Measurements from ENCODE around the gene CREB3L4. TPM values are rescaled to one million over a fixed set of nuclear protein-coding genes. Genes with fewer than 3 reads are reported as not detected.
A peak's percentile ranks its signal among the peaks of the same experiment; 100 is the strongest.
"Not testable (repeated sequence)": the region's sequence is repeated elsewhere in the genome, so short reads cannot be mapped to it uniquely, and the experiment has no call there.

Gene CREB3L4
- polyA plus RNA-seq, 12 donors, result 9.7 to 17.4 (median 12.0) TPM; not detected in 2

GRCh38 chr1:153984123-153984894 is 16.6 kb downstream of the CREB3L4 start:
- DNase-seq, result no peak

DNA sequence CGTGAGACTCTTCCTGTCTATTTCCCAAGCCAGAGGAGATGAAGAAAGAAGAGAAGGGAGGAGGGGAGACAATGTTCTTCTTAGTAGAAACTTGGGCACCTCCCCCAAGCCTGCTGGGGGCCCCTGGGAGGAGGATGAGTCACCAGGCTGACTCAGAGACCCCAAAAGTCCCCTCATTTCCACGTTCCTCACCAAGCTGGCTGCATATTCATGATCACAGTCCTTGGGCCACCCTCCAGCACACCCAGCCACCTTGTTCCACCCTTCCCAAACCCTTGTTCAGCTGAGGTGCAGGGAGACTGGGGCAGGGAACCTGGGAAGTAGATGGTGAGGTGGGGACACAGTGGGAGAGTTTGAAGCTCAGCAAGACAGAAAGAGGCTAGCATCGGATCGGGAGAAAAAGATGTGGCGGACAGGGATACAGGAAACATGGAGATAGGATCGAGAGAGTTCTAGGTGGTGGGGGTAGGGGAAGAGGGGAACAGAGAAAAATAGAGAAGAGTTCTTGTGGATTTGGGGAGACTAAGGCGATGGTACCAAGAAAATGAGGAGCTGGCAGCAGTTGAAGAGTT is 17.7 kb downstream of the CREB3L4 start:
- no peak for DNase-seq

- DNase-seq, result peak; percentile 87
These were observed 18.4 kb downstream of the CREB3L4 start, which contains the start of gene RAB13 for GRCh38 chr1:153985941-153986761. Gene RAB13, minus strand, starts transcription at chr1:153986339. Its CDS starts 103 bp downstream, at chr1:153986236.

DNA sequence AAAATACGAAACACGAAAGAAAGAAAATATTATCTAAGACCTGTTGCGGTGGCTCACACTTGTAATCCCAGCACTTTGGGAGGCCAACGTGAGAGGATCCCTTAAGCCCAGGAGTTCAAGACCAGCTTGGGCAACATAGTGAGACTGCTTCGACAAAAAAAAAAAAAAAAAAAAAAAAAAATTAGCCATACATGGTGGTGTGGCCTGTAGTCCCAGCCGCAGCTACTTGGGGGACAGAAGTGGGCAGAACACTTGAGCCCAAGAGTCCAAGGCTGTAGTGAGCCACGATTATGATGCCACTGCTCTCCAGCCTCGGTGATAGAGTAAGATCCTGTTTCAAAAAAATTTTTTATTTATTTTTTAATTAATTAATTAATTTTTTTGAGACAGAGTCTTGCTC is 19.9 kb downstream of the CREB3L4 start:
- DNase-seq, result no peak

- DNase-seq, result peak; percentile 97
These were observed 22.9 kb downstream of the CREB3L4 start, which contains the start of gene RPS27 for GRCh38 chr1:153990468-153991150. Gene RPS27, plus strand, starts transcription at chr1:153990762. Its CDS starts 35 bp downstream, at chr1:153990797.

- no peak for DNase-seq
These were observed 23.5 kb downstream of the CREB3L4 start for GRCh38 chr1:153991151-153991630.

- DNase-seq, result no peak
These were observed 24.1 kb downstream of the CREB3L4 start for GRCh38 chr1:153991806-153992205.

- no peak for DNase-seq
These were observed 27.5 kb downstream of the CREB3L4 start for GRCh38 chr1:153995202-153995601.

DNA sequence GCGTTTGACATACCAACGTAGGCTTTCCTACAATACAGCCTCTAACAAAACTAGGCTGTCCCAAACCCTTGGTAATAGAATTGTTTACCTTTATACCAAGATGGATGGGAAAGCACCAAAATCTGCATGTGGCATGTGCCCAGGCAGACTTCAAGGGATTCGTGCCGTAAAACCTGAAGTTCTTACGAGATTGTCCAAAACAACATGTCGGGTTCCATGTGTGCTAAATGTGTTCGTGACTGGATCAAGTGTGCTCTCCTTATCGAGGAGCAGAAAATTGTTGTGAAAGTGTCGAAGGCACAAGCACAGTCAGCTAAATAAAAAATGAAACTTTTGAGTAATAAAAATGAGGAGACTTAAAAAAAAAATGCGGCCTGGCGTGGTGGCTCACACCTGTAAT is 27.9 kb downstream of the CREB3L4 start:
- no peak for DNase-seq

GRCh38 chr1:153996882-153997281 is 29.2 kb downstream of the CREB3L4 start:
- not testable (repeated sequence) for DNase-seq

DNA sequence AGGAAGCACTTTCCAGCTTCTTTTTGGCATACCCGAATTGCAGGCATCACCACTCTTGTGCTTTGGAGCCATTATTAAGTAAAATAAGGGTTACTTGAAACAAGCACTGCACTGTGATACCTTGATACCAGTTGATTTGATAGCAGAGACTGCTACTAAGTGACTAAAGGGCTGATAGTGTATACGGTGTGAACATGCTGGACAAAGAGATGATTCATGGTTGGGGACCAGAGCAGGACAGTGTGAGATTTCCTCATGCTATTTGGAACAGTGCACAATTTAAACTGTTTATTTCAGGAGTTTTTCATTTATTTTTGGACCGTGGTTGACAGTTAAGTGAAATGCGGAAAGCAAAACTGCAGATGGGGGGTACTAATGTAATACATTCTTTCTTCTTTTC is 32.7 kb downstream of the CREB3L4 start:
- no peak for DNase-seq

DNA sequence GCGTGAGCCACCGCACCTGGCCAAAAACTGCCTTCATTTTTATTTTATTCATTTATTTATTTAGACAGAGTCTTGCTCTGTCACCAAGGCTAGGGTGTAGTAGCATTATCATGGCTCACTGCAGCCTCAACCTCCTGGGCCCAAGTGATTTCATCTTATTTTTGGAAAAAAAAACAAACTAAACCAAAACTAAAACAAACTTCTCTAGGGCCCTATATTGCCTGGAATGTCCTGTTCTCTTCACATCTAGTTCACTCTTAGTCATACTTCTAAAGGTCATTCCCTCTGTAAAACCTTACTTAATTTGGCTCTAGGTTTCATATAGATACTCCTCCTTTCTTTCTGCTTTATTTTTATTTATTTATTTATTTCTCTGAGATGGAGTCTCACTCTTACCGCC is 38.4 kb downstream of the CREB3L4 start:
- DNase-seq, result no peak

DNA sequence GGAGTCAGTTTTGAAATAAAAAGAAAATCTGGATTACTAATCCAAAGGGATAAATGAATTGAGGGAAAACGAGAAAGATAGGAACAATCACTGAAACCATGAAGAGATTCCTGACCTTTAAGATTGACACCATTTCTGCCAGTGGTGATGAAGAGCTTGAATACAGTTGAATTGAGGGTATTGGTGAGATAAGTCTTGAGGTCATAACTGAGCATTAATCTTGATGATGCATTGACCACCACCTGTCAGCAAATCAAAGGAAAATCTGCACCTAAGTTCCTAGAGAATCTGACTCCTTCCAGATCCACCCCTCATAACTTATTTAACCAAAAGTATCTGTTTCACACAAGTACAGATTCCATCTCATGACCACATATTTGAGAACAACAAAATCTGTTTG is 44.4 kb downstream of the CREB3L4 start:
- no peak for DNase-seq

GRCh38 chr1:154012543-154012942 is 44.8 kb downstream of the CREB3L4 start:
- DNase-seq, result not testable (repeated sequence)

GRCh38 chr1:154014154-154014907 is 46.6 kb downstream of the CREB3L4 start:
- no peak for DNase-seq

GRCh38 chr1:154019269-154019668 is 51.6 kb downstream of the CREB3L4 start:
- no peak for DNase-seq

DNA sequence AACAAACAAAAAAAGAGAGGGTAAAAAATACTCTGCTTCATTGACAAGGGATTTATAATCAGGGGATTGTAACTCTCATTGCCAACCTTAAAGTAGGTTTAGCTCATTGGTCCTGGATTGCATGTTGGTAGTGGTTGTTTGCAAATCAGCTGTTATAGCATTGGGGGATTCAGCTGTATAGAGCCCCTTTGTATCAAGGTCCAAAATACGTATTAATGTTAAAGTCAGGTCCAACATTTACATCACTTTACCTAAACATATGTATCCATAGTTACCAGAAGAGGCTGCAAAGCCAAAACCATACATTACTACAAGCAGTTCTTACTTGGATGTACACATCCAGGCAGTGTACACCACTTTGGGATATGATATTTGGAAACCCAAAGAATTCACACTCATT is 52.2 kb downstream of the CREB3L4 start:
- DNase-seq, result no peak

All from muscle of arm (tissue), 12 donors.